GM12874 (cell line): ENCODE measurements around the gene CAMKMT.

Source experiments
- TF ChIP-seq, protein P1 (sequence below): IDR thresholded peaks from 2 replicates; pipeline ENCODE4 v1.5.1; 2011; ENCODE audit warnings: low read depth, mild to moderate bottlenecking, control low read depth, low read length, moderate library complexity; ENCODE audit not compliant: insufficient read depth

CAMKMT gene

DNA sequence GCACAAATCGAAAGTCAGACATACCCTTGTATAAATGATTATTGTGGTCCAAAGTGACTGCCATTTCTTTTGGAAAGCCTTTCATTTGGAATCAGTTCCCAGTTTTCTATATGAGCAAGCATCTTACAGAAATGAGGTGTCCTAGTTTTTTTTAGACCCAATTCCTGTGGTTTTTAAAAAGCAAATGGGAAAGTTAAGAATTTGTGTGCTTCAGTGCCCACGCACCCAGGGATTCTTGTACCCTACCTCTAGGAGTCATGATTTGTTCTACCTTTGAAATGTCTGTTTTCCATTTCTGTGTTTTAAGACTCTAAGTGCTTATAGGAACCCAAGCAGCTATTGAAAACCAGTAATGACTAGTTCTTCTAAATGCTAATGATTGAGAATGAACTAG lies 218.1 kb downstream of the CAMKMT start:
- TF ChIP-seq, protein P1, sequence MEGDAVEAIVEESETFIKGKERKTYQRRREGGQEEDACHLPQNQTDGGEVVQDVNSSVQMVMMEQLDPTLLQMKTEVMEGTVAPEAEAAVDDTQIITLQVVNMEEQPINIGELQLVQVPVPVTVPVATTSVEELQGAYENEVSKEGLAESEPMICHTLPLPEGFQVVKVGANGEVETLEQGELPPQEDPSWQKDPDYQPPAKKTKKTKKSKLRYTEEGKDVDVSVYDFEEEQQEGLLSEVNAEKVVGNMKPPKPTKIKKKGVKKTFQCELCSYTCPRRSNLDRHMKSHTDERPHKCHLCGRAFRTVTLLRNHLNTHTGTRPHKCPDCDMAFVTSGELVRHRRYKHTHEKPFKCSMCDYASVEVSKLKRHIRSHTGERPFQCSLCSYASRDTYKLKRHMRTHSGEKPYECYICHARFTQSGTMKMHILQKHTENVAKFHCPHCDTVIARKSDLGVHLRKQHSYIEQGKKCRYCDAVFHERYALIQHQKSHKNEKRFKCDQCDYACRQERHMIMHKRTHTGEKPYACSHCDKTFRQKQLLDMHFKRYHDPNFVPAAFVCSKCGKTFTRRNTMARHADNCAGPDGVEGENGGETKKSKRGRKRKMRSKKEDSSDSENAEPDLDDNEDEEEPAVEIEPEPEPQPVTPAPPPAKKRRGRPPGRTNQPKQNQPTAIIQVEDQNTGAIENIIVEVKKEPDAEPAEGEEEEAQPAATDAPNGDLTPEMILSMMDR: no peak

DNA sequence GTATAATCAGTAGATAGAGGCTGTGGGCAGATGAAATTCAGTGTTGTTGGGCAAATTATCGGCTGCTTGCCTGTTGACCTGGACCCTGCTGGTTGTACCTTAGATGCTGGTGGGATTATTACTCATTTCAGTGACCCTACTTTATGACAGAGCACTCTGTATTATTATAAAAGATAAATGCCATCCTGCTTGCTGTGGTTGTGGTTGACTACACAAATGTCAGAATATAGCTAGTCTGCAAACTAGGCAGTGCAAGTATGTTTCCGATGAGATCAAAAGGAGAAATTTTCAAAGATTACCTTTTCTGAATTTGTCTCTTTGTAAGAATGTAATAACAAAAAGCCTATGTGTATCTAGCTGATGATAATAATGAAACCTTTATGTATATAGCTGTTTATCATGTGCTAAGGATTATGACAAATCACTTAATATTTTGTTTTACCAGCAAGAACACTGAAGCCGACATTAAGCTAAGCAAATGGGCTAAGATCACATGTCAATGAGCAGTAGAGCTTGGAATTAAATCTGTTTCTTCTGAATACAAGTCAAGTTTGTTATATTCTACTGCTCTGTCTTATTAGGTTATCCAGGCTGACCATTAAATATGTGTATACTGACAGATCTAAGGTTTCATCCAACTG lies 219.2 kb downstream of the CAMKMT start:
- TF ChIP-seq, protein P1: no peak

DNA sequence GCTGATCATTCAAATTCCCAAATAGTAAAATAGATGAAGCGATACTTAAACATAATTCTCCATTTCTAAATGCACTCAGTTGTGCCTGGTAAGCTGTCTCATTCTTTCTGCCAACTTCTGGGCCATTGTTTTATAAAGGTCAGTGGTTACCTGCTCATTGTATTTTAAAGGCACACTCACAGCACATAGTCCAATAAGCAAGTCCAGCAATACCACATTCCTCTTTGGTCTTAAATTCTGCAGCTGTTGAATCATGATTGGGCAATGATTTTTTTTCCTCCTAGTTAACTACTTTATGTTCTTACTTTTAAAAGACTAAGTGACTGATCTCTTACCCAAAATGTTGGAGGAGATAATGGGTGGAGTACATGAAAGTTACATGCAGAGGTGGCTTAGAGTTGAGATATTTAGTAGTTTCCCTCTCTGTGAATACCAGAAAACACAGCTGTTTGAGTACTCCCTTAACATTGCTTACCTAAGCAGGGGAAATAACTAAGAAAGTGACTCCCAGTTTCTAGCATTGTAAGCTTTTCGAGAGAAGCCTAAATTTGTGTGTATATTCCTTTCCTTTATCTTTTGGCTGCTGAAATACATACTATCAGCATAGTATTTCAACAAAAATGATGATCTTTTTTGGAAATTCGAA lies 220.7 kb downstream of the CAMKMT start:
- TF ChIP-seq, protein P1: no peak

DNA sequence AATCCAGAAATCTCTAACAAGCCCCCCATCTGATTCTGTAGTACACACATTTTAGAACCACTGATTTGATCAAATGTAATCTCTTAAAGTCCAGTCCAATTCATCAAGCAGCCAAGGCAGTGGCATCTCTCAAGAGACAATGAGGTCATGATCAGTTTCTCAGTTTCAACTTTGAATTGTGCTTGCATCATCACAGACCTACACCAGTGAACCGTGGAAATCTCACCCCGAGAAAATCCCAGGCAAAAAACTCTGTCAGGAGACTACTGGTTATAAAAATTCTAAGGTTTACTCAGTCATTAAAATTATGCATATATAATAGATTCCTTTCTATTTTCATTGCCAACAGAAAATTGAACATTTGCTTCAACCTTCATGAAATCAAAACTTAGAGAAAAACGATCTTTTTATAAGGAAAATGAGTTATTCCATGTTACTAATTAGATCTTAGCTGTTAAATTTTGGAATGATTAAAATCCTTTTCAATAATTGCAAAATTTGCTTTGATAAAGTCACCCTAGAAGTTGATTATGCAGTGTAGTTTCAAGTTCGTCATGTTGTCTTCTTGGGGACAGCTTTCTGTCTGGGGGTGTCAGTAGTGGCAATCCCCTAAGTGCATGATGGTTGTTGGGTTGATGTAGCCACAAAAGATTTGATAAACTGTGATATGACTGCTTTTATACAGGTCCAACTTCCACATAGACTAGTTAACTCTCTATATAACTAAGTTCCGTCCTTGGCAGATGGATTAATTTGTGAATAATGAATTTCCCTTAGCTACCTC lies 235.0 kb downstream of the CAMKMT start:
- TF ChIP-seq, protein P1: no peak

DNA sequence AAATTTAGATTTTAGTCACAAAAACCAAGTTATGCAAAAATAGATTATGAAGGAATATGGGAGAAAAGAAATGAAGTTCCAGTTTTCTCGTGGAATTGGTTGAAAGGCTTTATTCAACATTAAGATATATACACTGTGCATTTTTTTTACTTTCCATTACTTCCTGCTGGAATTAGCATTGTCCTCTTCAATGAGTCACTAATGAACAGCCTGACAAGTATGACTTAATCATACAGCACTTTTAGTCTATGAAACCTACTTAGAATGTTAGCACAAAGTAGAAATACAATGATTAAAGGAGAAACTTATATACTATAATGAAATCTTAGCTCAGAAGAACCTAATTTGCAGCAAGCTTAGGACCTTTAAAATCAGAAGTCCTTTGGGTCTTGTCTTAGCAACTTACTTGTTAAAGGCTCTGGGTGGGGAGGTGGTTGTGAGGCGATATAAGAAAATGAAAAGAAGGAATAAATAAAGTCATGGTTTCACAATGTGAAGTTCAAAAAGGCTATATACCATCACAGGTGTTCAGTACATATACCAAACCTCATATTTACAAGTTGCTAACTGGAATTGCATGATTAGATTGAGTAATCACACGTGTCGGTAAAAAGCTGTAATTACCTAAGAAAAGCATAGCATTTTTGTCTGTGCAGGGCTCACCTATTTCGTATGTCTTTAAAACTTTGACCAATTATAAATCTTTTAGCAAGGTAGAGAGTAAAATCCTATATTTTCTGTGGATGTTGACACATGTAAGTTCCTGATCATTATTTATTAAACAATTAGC lies 236.8 kb downstream of the CAMKMT start:
- TF ChIP-seq, protein P1: no peak

DNA sequence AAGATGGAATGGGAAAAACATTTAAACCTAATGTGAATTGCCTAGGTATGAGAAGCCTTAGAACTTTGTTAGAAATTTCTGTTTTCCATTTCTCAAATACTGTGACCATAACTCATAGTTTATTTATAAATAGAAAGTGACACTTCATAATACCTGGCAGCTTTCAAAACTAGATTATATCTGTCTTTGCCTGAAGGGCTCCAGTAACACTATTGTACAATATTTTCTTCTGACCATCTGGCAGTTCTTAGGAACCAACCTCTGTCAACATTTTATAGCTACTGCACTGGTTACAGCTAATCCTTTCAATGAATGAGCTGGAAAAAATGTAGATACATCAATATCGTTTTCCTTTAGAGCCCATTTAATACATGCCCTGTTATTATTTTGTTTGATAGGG lies 237.4 kb downstream of the CAMKMT start:
- TF ChIP-seq, protein P1: no peak

DNA sequence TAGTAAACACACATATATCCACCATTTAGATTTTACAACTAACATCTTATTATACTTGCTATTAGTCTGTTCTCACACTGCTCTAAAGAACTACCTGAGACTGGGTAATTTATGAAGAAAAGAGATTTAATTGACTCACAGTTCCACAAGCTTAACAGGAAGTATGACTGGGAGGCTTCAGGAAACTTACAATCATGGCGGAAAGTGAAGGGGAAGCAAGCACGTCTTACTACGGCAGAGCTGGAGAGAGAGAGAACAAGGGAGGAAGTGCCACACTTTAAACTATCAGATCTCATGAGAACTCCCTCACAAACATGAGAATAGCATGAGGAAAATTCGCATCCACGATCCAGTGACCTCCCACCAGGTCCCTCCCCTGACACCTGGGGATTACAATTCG lies 240.7 kb downstream of the CAMKMT start:
- TF ChIP-seq, protein P1: no peak
